Panc1 (cell line): ENCODE results near the gene MAPK8. TPM values are rescaled to one million over a fixed set of nuclear protein-coding genes. Genes with fewer than 3 reads are reported as not detected.

Experiments
- ATAC-seq: fragments of 200-7000 bp; cut with Tn5 transposase; 2 replicates; pipeline ENCODE4 v1.9.1; 2020; ENCODE audit warnings: mild to moderate bottlenecking, moderate library complexity
- BruUV-seq: library from RNA; stranded (reverse); fragments of 400-500 nt; replicated peaks from 2 replicates; lab custom pipeline; 2021; lab: Mats Ljungman, UMichigan
- CTCF ChIA-PET: fragments of 300-600 bp; sonication (Branson Sonifier 250); formaldehyde crosslinking; loops from one replicate; lab custom pipeline; 2022; ENCODE audit warnings: antibody characterized with exemption; lab: Charles Lee
- POLR2A ChIA-PET: fragments of 300-600 bp; sonication (Branson Sonifier 250); formaldehyde crosslinking; loops from one replicate; lab custom pipeline; 2022; ENCODE audit warnings: antibody characterized with exemption; lab: Charles Lee
- DNase-seq: peaks from one replicate; pipeline ENCODE4 v3.0.0-alpha.2; 2010; ENCODE audit warnings: low read depth, low spot score
- H3K27ac ChIP-seq: 2 replicates; pipeline ENCODE4 v1.5.1; 2011; ENCODE audit warnings: mild to moderate bottlenecking, low read length, inconsistent platforms
- H3K27me3 ChIP-seq: fragments of 200-500 bp; sonication (Bioruptor generic); 2 replicates; pipeline ENCODE4 v1.6.0; 2014; ENCODE audit warnings: low read length, inconsistent platforms; ENCODE audit not compliant: control insufficient read depth, insufficient read depth
- H3K36me3 ChIP-seq: fragments of 200-500 bp; sonication (Bioruptor generic); 2 replicates; pipeline ENCODE4 v1.5.1; 2014; ENCODE audit warnings: inconsistent platforms, mild to moderate bottlenecking, low read length, moderate library complexity; ENCODE audit not compliant: control insufficient read depth, insufficient read depth
- H3K4me1 ChIP-seq: 2 replicates; pipeline ENCODE4 v1.5.1; 2011; ENCODE audit warnings: inconsistent platforms, mild to moderate bottlenecking, low read length, moderate library complexity; ENCODE audit not compliant: control insufficient read depth, insufficient read depth
- H3K4me3 ChIP-seq, 2 experiments: 2 replicates each; pipeline ENCODE4 v1.5.1; 2011 to 2012; ENCODE audit warnings: low read depth in 2 of 2, low read length in 2 of 2, mild to moderate bottlenecking in 2 of 2, inconsistent platforms in 1 of 2, moderate library complexity in 1 of 2
- H3K9me3 ChIP-seq: fragments of 200-500 bp; sonication (Bioruptor generic); 2 replicates; pipeline ENCODE4 v1.5.1; 2014; ENCODE audit warnings: low read depth, mild to moderate bottlenecking, inconsistent platforms, low read length, moderate library complexity; ENCODE audit not compliant: control insufficient read depth, insufficient read depth
- POLR2AphosphoS5 ChIP-seq: IDR thresholded peaks from 2 replicates; pipeline ENCODE4 v1.6.1; 2012; ENCODE audit warnings: mild to moderate bottlenecking, low read depth, low read length, moderate library complexity
- SIN3A ChIP-seq: IDR thresholded peaks from 2 replicates; pipeline ENCODE4 v1.6.1; 2012; ENCODE audit warnings: low read depth, mild to moderate bottlenecking, low read length, moderate library complexity, borderline replicate concordance; ENCODE audit not compliant: insufficient read depth
- TCF7L2 ChIP-seq: IDR thresholded peaks from 2 replicates; pipeline ENCODE4 v1.6.1; 2011; ENCODE audit warnings: mild to moderate bottlenecking, low read depth, low read length, inconsistent platforms
- in situ Hi-C: cut with HindIII; loops from 2 replicates; pipeline ENCODE4 v1.10.0; 2016; ENCODE audit warnings: low sequenced_read_pairs, low pct_unique_long_range_greater_than_20kb
- intact Hi-C: fragments of 100-400 bp; cut with micrococcal nuclease; formaldehyde crosslinking; loops from one replicate; pipeline ENCODE4 v1.10.0; 2022; ENCODE audit not compliant: unreplicated experiment
- total RNA-seq: library from RNA; stranded (reverse); gene quantifications from one replicate; pipeline ENCODE4 v1.2.1, GENCODE V29; 2021; ENCODE audit not compliant: unreplicated experiment
- TF ChIP-seq, protein P1 (sequence below), 2 experiments: IDR thresholded peaks; 2 replicates each; pipeline ENCODE4 v1.6.1; 2011 to 2012; ENCODE audit warnings: low read depth in 2 of 2, control low read depth in 1 of 2, low read length in 1 of 2, mild to moderate bottlenecking in 1 of 2, moderate library complexity in 1 of 2; ENCODE audit not compliant: insufficient read depth in 1 of 2
- TF ChIP-seq, protein P2 (sequence below): fragments of 450-650 bp; IDR thresholded peaks from 2 replicates; pipeline ENCODE4 v1.5.1; 2017; ENCODE audit warnings: mild to moderate bottlenecking

The MAPK8 gene
- total RNA-seq, 1 experiment from 2014 or later, result 66.6 TPM

DNA sequence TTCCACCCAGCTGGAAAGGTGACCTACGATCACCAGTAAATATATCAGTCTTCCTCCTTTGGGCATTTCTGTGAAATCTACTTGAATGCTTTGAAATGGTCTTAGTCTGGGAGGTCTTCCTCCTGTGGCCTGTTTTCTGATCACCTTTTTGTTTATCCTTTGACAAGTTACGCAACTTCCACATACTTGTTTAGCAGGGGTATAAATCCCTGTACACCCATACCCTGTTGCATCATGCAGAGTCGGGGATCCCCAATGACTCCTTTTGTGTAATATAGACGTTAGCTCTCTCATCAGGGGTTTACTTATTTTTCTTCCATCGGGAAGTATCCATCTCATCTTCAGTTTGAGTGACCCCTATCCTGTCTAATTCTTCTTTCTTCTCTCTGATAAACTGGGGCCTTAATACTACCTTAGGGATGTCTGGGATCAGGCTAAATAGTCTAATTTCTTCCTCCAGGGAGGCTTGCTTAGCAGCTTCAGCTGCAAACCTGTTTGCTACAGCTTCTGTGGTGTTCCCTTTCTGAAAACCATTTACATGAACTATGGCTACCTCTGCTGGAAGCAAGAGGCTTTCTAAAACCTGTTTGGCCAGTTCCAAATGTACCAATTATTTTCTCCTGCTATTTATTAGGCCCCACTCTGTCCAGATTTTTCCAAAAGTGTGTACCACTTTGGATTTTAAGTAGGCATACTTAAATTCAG is 25.8 kb downstream of the MAPK8 start:
- intact Hi-C loops, result no loop called here
- in situ Hi-C loops, result no loop called here
- no peak for DNase-seq
- no peak for TF ChIP-seq POLR2AphosphoS5
- TF ChIP-seq SIN3A, result no peak
- TF ChIP-seq, protein P1, sequence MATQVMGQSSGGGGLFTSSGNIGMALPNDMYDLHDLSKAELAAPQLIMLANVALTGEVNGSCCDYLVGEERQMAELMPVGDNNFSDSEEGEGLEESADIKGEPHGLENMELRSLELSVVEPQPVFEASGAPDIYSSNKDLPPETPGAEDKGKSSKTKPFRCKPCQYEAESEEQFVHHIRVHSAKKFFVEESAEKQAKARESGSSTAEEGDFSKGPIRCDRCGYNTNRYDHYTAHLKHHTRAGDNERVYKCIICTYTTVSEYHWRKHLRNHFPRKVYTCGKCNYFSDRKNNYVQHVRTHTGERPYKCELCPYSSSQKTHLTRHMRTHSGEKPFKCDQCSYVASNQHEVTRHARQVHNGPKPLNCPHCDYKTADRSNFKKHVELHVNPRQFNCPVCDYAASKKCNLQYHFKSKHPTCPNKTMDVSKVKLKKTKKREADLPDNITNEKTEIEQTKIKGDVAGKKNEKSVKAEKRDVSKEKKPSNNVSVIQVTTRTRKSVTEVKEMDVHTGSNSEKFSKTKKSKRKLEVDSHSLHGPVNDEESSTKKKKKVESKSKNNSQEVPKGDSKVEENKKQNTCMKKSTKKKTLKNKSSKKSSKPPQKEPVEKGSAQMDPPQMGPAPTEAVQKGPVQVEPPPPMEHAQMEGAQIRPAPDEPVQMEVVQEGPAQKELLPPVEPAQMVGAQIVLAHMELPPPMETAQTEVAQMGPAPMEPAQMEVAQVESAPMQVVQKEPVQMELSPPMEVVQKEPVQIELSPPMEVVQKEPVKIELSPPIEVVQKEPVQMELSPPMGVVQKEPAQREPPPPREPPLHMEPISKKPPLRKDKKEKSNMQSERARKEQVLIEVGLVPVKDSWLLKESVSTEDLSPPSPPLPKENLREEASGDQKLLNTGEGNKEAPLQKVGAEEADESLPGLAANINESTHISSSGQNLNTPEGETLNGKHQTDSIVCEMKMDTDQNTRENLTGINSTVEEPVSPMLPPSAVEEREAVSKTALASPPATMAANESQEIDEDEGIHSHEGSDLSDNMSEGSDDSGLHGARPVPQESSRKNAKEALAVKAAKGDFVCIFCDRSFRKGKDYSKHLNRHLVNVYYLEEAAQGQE (IDR thresholded peaks at IDR 0.05; ENCODE audit: insufficient read depth in 1 of 2, low read depth in 2 of 2, low read length in 1 of 2), result no peak
- TF ChIP-seq TCF7L2, result no peak
- TF ChIP-seq, protein P2, sequence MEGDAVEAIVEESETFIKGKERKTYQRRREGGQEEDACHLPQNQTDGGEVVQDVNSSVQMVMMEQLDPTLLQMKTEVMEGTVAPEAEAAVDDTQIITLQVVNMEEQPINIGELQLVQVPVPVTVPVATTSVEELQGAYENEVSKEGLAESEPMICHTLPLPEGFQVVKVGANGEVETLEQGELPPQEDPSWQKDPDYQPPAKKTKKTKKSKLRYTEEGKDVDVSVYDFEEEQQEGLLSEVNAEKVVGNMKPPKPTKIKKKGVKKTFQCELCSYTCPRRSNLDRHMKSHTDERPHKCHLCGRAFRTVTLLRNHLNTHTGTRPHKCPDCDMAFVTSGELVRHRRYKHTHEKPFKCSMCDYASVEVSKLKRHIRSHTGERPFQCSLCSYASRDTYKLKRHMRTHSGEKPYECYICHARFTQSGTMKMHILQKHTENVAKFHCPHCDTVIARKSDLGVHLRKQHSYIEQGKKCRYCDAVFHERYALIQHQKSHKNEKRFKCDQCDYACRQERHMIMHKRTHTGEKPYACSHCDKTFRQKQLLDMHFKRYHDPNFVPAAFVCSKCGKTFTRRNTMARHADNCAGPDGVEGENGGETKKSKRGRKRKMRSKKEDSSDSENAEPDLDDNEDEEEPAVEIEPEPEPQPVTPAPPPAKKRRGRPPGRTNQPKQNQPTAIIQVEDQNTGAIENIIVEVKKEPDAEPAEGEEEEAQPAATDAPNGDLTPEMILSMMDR, result no peak
- Histone ChIP-seq H3K4me1 (no peaks in the 10 kb centered on the region), H3K27me3 (no peaks in the 10 kb centered on the region), H3K27ac (no peak overlapping the region), H3K4me3 (no peak overlapping the region), H3K36me3 (no peaks in the 10 kb centered on the region), H3K9me3 (no peaks in the 10 kb centered on the region)
- ChIA-PET CTCF (interaction anchor here (0.7 to 0.8 kb wide), 2 partner anchors 14 to 324 kb away, joined by 3 to 5 read pairs; no protein-coding TSS in a partner anchor), POLR2A (no interaction called here)
- no TSS peak for BruUV-seq
- ATAC-seq, result no peak

DNA sequence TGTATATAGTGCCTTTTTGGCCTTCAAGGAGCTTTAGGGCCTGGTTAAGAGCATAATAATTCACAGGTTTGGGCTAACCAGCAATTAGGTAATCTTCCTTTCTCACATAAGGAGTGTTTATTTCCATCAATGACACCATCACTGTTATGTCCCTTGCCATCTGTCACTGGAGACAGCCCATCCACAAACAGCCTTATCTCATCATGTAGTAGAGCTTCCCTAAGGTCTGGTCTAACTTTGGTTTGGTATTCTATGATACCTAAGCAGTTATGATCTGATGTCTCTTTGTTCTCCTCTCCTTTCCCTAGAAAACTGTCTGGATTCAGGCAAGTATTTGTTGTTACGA is 26.4 kb downstream of the MAPK8 start:
- TF ChIP-seq, protein P2, result no peak
- TF ChIP-seq TCF7L2 (no peak), POLR2AphosphoS5 (no peak), SIN3A (no peak)
- TF ChIP-seq, protein P1 (IDR thresholded peaks at IDR 0.05; ENCODE audit: insufficient read depth in 1 of 2, low read depth in 2 of 2, low read length in 1 of 2), result no peak
- DNase-seq (no peak), ATAC-seq (no peak)
- no peaks in the 10 kb centered on the region for H3K9me3 ChIP-seq
- no TSS peak for BruUV-seq
- no peak overlapping the region for H3K4me3 ChIP-seq
- H3K27ac ChIP-seq, result no peak overlapping the region
- ChIA-PET POLR2A (no interaction called here), CTCF (interaction anchor here (0.7 to 0.8 kb wide), 2 partner anchors 13 to 323 kb away, joined by 3 to 5 read pairs; no protein-coding TSS in a partner anchor)
- H3K4me1 ChIP-seq, result no peaks in the 10 kb centered on the region
- in situ Hi-C loops, result no loop called here
- no peaks in the 10 kb centered on the region for H3K36me3 ChIP-seq
- no peaks in the 10 kb centered on the region for H3K27me3 ChIP-seq
- intact Hi-C loops, result no loop called here
